HT1080 (cell line): ENCODE results near the gene GPR63. TPM values are rescaled to one million over a fixed set of nuclear protein-coding genes. Genes with fewer than 3 reads are reported as not detected.

ENCODE experiments used
- DNase-seq: peaks from one replicate; pipeline ENCODE4 v3.0.0-alpha.2; 2015; ENCODE audit warnings: low read depth
- total RNA-seq: library from RNA; depleted of rRNA; stranded (reverse); fragments of >200 nt; shearing (Covaris generic); gene quantifications from 2 replicates; pipeline ENCODE4 v1.2.3, GENCODE V29; 2014; rRNA removed

Gene GPR63
- total RNA-seq, 1 experiment from 2014 or later = 1.9 TPM

- no peak for DNase-seq
These were observed 75.5 kb downstream of the GPR63 start for GRCh38 chr6:96761794-96762193.

- no peak for DNase-seq
These were observed 77.1 kb downstream of the GPR63 start for GRCh38 chr6:96760153-96760687.

GRCh38 chr6:96755096-96755495 lies 82.2 kb downstream of the GPR63 start:
- no peak for DNase-seq

GRCh38 chr6:96749891-96750290 lies 87.4 kb downstream of the GPR63 start:
- DNase-seq = no peak

Other genes starting within 250 kb of the GPR63 start
- 45.9 and 47.6 TPM in 2 replicates for gene NDUFAF4, start 60.4 kb upstream of the GPR63 start, total RNA-seq
- gene KLHL32, start 87.3 kb upstream of the GPR63 start, total RNA-seq = 0.63 and 1.2 TPM in 2 replicates